NCI-H774 (cell line): ENCODE results near the gene CEP112.
"Not testable (repeated sequence)": the region's sequence is repeated elsewhere in the genome, so short reads cannot be mapped to it uniquely, and the experiment has no call there.

Source experiments
- DNase-seq: peaks from one replicate; lab custom pipeline; 2025; lab: John Stamatoyannopoulos, UW

CEP112 gene

DNA sequence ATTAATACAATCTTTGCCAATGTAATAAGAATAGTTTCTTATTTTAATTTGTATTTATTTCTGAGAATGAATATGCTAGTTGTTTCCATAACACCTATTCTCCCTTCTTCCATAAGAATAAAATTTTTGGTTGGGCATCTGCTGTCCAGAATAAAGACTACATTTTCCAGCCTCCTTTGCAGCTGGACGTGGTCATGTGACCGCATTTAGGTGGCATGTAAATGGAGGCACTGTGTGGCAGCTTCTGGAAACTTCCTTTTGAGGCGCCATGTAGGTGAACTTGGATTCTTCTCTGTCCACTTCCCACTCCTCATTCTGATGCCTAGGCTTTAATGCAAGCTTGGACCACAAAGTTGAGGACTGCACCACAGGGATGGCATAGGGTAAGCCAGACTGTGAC is 415.0 kb downstream of the CEP112 start:
- DNase-seq, result no peak

DNA sequence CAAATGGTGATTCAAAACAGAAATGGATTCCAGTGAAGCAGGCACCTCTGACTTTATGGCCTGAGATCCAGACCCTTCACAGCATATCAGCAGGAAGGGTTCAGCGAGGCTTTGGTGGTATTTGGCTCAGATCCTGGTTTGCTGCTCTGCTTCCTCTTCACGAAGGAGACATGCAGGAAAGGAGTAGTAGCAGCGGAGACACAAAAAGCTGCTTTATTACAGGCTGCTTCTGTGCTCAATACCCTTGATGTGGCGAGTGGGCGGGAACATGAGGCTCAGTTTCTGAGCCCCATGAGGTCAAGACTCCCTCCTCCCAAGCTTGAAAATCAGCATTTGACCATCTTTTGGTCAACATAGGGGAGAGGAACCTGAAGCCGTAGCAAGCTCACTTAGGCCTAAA is 417.1 kb downstream of the CEP112 start:
- DNase-seq, result no peak

DNA sequence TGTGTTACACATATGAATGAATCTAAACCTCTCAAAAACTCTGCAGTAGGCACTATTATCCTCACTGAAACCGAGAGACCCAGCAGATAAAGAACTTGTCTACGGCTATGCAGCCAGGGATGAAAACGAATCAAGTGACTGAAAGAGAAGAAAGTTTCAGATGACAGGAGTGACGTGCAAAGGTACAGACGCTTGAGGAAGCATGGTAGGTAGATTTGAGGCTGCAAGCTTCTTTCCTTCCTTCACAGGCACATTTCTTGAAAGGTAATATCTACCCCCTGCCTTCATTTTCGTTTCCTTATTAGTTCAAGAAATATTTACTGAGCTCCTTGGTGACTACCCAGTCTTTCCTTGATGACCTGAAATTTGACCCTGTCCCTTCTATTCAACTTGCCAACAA is 418.9 kb downstream of the CEP112 start:
- no peak for DNase-seq

DNA sequence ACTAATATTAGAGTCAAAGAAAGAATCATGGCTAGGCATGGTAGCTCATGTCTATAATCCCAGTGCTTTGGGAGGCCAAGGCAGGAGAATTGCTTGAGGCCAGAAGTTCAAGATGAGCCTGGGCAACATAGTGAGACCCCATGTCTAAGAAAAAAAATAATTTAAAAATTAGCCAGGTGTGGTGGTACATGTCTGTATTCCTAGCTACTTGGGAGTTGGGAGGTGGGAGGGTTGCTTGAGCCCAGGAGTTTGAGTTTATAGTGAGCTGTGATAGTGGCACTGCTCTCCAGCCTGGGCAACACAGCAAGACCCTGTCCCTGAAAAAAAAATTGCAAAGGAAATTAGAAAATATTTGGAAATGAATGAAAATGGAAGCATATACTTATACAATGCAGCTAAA is 420.2 kb downstream of the CEP112 start:
- no peak for DNase-seq

DNA sequence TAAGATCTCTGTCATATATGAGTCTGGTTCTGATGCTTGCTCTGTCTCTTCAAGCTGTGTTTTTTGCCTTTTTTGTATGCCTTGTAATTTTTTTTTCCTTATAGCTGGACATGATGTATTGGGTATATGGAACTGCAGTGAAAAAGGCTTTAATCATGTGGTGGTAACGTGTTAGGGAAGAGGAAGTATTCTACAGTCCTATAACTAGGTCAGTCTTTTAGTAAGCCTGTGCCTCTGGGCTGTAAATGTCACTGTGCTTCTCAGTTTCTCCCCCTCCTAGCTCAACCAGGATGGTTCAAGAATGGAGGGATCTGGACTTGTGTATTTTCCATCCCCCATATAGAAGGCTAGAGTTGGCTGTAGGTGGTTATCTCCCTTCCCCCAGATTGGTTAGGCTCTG is 428.1 kb downstream of the CEP112 start:
- no peak for DNase-seq

DNA sequence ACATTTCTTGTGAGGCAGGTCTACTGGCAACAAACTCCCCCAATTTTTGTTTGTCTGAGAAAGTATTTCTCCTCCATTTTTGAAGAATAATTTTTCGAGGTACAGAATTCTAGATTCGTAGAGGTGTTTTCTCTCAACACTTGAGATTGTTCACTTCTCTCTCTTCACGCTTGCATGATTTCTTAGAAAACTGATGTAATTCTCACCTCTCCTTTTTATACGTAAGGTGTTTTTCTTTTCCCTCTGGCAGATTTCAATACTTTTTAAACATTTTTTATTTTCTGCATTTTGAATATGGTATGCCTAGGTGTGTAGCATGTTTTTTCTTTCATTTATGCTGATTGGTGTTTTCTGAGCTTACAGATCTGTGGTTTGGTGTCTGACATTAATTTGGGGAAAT is 429.0 kb downstream of the CEP112 start:
- no peak for DNase-seq

DNA sequence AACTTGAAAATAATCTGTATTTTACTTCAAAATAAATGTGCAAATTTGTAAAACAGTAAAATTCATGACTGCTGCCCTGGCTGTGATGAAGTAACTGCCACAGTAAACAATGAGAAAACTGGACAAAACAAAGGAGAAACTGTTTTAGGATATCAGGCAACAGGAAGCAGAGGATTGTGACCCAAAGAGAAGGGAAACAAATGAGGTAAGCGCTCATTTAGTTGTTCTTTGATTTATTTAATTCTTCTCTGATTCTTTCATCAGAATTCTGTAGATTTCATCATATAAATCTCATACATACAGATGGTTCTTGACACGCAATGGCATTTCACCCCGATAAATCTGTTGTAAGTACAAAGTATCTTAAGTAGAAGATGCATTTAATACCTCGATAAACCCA is 432.4 kb downstream of the CEP112 start:
- DNase-seq, result no peak

DNA sequence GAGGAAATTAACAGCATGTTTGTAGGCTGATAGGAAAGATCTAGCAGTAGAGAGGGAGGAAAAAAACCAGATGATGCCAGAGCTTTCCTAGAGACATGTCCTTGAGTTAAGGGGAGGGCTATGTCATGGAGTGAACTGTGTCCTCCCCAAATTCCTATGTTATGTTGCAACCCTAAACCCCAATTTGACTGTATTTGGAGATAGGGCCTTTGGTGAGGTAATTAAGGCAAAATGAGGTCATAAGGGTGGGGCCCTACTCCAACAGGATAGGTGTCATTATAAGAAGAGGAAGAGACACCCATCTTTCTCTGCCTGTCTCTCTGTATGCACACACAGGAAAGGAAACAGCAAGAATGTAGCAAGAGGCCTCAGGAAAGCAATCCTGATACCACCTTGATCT is 435.2 kb downstream of the CEP112 start:
- DNase-seq, result no peak

DNA sequence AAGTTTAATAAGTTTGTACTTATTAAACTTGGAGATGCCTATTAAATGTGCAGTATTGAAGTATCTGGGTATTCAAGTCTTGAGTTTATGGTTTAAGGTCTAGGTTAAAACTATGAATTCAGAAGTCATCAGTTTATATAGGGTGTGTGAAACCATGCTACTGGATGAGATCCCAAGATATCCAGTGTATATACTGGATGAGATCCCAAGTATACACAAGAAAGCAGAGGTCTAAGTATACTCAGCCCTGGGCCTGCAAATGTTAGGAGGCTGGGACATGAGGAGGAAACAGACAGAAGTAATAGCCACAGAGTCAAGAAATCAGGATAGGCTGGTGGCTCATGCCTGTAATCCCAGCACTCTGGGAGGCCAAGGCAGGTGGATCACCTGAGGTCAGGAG is 436.1 kb downstream of the CEP112 start:
- no peak for DNase-seq

DNA sequence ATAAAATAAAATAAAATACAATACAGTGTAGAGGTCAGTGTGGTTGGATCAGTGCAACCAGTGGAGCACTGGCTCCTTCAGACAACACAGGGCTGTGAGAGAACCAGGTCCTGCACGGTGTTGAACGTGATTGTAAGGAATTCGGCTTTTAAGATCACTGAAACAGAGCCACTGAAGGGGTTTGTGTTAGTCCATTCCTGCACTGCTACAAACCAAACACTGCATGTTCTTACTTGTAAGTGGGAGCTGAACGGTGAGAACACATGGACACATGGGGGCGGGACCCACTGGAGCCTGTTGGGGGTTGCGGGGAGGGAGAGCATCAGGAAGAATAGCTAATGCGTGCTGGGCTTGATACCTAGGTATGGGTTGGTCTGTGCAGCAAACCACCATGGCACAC is 437.3 kb downstream of the CEP112 start:
- DNase-seq, result no peak

DNA sequence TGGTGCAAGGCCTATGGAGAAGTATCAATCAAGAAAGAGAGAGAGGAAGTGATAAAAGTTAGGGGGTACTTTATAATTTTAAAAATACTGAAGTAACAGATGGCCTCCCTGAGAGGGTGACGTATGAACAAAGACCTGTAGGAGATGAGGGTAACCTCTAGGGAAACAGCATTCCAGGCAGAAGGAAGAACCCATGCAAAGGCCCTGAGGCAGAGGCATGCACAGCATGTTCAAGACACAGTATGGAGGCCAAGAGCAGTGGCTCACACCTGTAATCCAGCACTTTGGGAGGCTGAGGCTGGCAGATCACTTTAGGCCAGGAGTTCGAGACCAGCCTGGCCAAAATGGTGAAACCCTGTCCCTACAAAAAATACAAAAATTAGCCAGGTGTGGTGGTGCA is 437.9 kb downstream of the CEP112 start:
- DNase-seq, result no peak

DNA sequence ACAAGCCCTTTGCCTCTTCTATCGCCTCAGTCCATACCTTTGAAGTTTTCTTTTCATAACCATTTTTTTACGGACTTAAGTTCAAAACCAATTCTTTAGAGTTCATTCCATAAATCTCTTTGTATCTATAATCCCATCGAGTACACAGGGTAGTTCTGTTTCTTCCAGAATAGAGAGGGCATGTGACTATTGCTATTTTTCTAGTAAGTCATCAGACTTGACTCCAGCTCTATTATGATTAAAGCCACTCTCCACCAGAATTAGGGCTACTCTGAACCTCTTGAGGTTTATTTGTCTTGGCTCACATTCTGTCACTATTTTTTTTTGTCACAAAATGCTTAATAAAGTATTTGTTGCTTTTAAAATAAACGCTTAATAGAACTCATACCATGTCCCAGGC is 438.6 kb downstream of the CEP112 start:
- no peak for DNase-seq

DNA sequence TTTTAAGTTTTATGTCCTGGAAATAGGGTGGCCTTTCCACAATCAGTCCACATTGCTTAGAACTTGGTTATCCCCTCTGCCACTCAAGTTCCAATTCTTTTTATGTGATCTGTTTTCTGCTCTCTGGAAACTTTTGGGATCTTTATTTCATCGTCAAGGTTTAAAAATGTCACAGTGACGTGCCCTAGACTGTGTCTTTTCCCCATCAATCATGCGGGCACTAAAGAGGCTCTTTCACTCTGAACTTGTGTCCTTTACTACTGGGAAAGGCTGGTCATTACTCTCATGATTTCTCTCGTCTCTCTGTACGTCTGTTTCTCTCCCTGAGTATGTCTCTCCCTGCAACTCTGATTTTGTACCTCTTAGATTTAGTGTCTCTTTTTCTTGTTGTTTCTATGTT is 440.7 kb downstream of the CEP112 start:
- DNase-seq, result no peak

DNA sequence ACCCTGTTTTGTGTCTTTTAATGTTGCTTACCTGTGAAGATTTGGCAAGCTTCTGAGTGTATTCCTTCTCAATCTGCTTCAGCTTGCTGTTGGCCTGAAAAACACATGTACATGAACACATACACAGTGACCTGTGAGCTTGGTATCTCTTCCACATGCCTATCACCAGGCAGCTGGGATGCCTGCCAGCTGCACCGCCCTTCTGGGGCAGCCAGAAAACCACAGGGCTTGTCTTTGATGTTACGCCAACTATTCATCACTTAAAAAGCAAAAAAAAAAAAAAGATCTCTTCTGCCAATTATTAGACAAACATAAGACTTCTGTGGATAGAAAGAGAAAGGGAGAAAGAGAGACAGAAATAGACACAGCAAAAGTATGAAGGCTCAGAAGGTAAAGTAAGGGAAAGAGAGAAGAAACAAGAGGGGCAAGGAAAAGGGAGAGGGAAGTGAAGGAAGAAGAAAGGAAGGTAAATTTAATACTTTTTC is 441.3 kb downstream of the CEP112 start:
- peak; percentile 27 for DNase-seq

DNA sequence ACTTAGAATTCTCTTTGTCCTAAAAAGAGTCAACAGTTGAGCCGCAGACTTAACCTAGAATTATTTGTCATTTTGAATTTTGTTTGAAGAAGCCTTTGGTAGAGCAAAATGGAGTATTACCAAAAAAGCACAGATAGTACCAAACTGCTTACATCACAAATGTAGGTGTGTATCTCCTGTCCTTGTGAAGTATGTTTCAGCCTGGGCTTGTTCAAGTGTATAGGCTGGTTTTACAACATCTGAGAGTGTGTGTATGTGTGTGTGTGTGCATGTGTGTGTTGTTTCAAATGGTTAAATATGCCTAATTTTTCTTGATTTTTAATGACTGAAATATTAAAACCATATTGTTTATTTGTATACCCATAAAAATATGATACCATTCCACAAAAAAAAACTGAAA is 441.8 kb downstream of the CEP112 start:
- DNase-seq, result no peak

DNA sequence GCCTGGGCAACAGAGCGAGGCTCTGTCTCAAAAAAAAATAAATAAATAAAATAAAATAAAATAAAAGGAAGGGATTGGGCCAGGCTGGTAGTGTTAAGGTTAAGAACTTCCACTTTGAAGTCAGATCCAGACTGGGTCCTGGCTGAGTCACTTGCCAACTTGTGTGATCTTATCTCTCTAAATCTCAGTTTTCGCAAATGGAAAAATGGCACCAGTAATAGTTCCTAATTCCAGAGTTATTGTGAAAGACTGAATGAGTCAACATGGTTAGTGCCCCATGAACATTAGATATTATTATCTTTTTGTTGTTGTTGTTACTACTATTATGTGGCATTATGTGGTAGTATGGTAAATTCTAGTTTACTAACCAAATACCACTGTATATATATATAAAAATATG is 442.5 kb downstream of the CEP112 start:
- DNase-seq, result no peak

DNA sequence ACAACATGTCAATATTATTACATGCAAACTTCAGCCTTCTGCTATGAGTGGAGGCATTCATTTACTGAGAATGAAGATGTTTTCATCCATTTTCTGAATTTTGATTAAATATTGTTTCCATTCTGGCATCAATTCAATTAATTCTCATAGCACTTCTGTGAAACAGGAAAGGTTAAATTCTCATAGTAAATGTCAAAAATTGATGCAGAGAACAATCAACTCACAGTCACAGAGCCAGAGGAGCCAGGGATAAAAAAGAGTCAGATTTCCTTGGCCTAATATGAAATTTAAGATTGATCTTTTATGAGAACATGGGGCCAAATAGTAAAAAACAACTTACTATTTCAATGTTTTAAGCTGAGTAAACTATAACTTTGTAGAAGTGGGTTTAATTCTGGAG is 446.7 kb downstream of the CEP112 start:
- DNase-seq, result no peak

DNA sequence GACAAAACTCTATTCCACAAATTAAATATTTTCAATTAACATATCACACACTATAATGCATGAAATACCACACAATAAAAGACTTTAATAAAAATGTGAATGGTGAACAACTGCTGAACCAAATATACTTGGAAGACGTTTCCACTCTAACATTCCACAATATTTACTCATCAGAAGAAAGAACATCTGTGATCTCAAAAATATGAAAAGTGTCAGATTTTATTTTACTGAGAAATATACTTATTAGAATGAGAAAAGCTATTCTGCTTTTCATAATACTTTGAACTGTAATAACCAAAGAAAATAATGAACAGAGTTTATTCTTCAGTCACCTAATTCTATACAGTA is 448.7 kb downstream of the CEP112 start:
- DNase-seq, result no peak

DNA sequence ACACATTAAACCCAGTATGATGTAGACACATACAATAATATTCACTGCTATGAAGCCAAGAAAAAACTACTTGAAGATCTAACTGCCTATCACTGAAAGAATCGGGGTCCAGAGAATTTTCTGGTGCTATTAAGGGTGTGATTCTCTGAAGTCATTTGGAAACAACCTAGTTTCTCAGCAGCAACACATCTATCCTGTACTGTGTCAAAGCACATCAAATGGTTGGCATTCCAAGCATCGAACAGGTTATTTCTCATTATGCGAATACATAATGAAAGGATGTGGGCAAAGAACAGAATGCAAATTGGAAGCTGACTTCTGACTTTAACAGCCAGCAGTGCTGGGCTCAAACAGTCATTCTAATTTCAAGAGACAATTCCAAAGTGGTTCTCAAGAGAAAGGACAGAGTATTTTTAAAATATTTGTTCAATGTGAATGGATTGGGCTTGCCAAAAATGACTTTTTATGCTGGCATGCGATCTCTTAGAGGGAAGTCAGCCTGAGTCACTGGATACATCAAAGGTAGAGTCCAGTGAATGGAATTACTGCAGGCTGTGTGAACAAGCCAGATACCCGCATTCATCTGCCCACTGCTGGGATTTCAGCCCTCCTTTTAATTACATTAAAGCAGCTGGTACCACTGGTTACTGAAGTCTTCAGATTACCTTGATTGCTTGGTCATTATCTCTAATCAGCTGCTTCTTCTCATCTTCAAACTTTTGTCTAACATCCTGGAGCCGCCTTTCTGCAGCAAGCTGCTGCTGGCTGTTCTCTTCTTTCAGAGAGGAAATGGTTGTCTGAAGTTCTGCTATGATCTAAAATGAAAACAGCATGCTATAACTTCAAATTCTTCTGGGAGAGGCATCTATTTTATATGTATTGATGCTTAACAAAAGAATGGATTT is 449.3 kb downstream of the CEP112 start:
- no peak for DNase-seq

DNA sequence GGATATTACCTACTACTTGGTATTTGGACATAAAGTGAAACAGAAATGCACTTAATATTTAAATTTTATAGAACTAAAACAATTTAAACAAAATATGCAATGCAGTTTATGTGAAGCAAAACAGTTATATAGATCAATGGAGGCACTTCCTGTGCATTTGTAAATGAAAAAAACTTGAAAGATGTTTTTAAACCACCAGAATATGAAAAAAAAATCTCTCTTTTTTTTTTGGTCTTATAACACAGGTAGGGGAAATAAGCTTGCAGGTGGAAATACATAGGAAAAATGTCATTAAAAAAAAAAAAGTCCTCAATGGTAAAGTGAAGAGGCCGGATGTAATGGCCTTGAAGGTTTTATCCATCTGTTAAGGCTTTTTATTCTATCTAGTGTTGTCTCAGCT is 450.2 kb downstream of the CEP112 start:
- no peak for DNase-seq

DNA sequence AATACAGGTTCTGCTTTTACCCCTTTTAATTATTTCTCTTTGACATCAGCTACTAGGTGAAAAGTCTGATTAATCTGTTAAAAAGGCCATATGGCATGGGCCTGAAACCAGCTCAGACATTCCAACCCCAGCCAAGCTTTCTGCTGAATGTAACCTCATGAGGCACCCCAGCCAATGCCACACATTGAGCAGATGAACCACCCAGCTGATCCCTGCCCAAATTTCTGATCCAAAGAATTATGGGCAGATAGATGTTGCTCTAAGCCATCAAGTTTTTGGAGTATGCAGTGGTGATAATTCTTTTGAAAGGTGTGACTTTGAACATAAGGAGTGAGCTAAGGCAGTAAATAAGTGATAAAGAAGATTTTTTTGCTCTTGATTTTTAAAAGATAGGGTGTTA is 452.9 kb downstream of the CEP112 start:
- no peak for DNase-seq

DNA sequence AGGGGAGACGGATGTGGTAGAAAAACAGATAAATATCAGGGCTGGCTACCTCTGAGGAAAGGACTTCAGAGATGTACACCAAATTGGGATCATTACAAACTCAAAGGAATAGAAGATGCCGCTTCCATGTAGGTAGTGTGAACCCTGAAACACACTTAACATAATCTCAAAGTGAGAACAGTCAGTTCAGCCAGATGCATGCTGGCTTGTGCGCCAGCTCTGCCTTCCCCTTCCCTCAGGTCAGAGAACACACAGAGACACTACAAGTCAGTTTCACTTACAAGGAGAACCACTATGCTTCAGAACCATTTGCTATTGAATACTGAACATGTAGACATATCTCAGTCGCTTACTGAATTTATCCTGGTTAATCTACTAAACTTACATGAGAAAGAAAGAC is 454.5 kb downstream of the CEP112 start:
- no peak for DNase-seq

DNA sequence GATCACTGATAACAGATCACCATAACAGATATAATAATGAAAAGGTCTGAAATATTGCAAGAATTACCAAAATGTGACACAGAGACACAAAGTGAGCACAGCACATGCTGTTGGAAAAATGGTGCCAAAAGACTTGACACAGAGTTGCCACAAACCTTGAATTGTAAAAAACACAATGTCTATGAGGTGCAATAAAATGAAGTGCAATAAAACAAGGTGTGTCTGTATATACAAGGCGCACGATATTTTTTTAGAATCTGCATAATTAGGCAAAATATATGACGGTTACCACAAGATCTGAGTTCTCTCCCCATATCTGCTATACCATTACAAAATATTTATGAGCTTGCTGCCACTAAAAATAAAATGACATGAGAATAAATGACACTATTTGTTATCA is 458.6 kb downstream of the CEP112 start:
- no peak for DNase-seq

DNA sequence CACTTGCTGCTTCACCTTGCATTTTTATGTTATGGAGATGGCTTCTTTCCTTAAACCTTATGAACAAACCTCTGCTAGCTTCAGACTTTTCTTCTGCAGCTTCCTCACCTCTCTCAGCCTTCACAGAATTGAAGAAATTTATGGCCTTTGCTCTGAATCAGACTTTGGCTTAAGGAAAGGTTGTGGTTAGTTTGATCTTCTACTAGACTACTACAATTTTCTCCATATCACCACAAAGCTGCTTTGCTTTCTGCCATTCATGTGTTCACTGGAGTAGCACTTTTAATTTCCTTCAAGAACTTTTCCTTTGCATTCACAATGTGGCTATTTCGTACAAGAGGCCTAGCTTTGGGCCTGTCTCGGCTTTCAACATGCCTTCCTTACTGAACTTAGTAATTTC is 459.3 kb downstream of the CEP112 start:
- DNase-seq, result not testable (repeated sequence)
